Measurements from ENCODE around the gene USP12.

Gene USP12

DNA sequence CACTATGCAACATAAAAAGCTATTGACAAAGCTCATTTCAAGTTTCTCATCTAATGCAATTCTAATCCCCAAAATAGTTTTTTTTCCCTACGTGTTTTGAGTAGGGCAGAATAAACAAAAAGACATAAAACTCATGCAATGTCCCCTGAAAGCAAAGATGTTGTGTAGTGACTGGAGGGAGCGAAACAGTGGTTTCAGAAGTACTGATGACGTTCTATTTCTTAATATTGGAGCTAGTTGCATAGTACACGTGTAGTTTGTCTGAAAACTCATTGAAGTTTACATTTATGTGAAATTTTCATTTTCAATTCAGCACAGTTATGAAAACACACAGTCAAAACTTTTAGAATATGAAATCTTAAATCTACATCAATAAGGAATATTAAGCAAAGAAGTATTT lies 31.6 kb downstream of the USP12 start:
- TF ChIP-seq POLR2AphosphoS5 (IDR thresholded peaks at IDR 0.05; ENCODE audit: low read depth, low read length) (no peak), TAF1 (IDR thresholded peaks at IDR 0.05; ENCODE audit: borderline replicate concordance, insufficient read depth, low read length) (no peak), FOXP2 (optimal IDR thresholded peaks at IDR 0.05; ENCODE audit: borderline replicate concordance, extremely low read depth, extremely low read length, insufficient read depth) (no peak), SIN3A (IDR thresholded peaks at IDR 0.05; ENCODE audit: borderline replicate concordance, insufficient read depth, low read length) (no peak)
- TF ChIP-seq, protein P1, sequence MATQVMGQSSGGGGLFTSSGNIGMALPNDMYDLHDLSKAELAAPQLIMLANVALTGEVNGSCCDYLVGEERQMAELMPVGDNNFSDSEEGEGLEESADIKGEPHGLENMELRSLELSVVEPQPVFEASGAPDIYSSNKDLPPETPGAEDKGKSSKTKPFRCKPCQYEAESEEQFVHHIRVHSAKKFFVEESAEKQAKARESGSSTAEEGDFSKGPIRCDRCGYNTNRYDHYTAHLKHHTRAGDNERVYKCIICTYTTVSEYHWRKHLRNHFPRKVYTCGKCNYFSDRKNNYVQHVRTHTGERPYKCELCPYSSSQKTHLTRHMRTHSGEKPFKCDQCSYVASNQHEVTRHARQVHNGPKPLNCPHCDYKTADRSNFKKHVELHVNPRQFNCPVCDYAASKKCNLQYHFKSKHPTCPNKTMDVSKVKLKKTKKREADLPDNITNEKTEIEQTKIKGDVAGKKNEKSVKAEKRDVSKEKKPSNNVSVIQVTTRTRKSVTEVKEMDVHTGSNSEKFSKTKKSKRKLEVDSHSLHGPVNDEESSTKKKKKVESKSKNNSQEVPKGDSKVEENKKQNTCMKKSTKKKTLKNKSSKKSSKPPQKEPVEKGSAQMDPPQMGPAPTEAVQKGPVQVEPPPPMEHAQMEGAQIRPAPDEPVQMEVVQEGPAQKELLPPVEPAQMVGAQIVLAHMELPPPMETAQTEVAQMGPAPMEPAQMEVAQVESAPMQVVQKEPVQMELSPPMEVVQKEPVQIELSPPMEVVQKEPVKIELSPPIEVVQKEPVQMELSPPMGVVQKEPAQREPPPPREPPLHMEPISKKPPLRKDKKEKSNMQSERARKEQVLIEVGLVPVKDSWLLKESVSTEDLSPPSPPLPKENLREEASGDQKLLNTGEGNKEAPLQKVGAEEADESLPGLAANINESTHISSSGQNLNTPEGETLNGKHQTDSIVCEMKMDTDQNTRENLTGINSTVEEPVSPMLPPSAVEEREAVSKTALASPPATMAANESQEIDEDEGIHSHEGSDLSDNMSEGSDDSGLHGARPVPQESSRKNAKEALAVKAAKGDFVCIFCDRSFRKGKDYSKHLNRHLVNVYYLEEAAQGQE (IDR thresholded peaks at IDR 0.05; ENCODE audit: insufficient read depth in 1 of 2, low read depth in 2 of 2, low read length in 2 of 2): no peak

DNA sequence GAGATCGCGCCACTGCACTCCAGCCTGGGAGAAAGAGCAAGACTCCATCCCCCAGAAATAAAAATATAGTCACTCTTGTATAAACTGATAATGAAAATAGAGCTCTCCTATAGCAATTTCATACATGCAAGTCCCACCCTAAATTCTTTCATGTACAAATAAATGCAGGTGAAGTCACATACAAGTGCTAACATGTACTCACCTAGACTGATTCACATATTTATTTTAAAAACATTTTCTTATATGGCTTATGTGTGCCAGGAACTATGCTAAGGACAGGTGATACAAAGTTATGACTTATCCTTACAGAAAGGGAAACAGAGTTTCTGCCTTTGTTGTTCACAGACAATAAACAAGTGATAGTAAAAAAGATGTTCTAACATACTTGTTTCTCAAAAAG lies 32.0 kb downstream of the USP12 start:
- no peak for TF ChIP-seq SIN3A (IDR thresholded peaks at IDR 0.05; ENCODE audit: borderline replicate concordance, insufficient read depth, low read length)
- TF ChIP-seq FOXP2 (optimal IDR thresholded peaks at IDR 0.05; ENCODE audit: borderline replicate concordance, extremely low read depth, extremely low read length, insufficient read depth): no peak
- TF ChIP-seq, protein P1 (IDR thresholded peaks at IDR 0.05; ENCODE audit: insufficient read depth in 1 of 2, low read depth in 2 of 2, low read length in 2 of 2): no peak
- no peak for TF ChIP-seq POLR2AphosphoS5 (IDR thresholded peaks at IDR 0.05; ENCODE audit: low read depth, low read length)
- TF ChIP-seq TAF1 (IDR thresholded peaks at IDR 0.05; ENCODE audit: borderline replicate concordance, insufficient read depth, low read length): no peak

DNA sequence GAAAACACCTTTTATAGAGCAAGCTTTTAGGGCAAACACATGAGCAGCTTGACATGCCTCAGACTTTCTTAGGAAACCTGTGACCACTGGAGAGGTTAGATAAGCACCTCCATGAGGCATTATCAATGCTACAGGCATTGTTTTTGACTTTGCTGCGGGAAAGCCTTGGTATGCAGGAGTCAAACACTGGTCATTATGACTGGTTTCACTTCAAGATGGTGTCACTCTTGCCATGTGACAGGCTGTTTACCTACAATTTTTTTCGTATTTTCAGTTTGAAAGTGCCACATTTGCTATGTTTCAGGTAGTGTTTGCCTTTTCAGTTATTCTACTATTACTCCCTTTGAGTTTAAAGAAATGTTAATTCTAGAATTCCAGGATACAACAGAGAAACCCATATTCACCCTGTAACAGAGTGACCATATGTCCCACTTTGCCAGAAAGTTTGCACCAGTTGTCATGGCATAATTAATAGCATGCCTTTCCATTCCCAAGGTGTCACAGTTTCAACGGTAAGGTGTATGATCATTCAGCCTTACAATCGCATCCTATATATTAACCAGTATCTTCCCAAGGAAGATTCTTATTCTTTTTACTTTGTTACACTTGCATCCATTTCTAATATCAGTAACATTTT lies 33.0 kb downstream of the USP12 start:
- TF ChIP-seq, protein P1 (IDR thresholded peaks at IDR 0.05; ENCODE audit: insufficient read depth in 1 of 2, low read depth in 2 of 2, low read length in 2 of 2): no peak
- TF ChIP-seq SIN3A (IDR thresholded peaks at IDR 0.05; ENCODE audit: borderline replicate concordance, insufficient read depth, low read length) (no peak), TAF1 (IDR thresholded peaks at IDR 0.05; ENCODE audit: borderline replicate concordance, insufficient read depth, low read length) (no peak)

DNA sequence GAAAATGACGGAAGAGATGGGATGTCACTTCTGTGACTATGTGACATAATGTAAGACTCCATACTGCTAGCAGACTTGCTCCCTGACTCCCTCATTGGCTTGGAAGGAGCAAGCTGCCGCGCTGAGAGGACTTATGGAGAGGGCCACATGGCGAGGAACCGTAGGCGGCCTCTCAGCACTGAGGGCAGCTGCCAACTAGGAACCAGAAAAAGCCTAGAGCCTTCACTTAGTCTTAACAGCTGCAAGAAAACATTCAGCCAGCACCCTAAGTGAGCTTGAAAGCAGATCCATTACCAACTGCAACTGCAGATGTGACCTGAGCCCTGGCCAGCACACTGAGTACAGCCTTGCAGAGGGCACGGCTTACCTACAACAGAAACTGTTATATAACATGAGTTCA lies 33.9 kb downstream of the USP12 start:
- TF ChIP-seq, protein P1 (IDR thresholded peaks at IDR 0.05; ENCODE audit: insufficient read depth in 1 of 2, low read depth in 2 of 2, low read length in 2 of 2): no peak
- TF ChIP-seq FOXP2 (optimal IDR thresholded peaks at IDR 0.05; ENCODE audit: borderline replicate concordance, extremely low read depth, extremely low read length, insufficient read depth) (no peak), SIN3A (IDR thresholded peaks at IDR 0.05; ENCODE audit: borderline replicate concordance, insufficient read depth, low read length) (no peak), POLR2AphosphoS5 (IDR thresholded peaks at IDR 0.05; ENCODE audit: low read depth, low read length) (no peak), TAF1 (IDR thresholded peaks at IDR 0.05; ENCODE audit: borderline replicate concordance, insufficient read depth, low read length) (no peak)

DNA sequence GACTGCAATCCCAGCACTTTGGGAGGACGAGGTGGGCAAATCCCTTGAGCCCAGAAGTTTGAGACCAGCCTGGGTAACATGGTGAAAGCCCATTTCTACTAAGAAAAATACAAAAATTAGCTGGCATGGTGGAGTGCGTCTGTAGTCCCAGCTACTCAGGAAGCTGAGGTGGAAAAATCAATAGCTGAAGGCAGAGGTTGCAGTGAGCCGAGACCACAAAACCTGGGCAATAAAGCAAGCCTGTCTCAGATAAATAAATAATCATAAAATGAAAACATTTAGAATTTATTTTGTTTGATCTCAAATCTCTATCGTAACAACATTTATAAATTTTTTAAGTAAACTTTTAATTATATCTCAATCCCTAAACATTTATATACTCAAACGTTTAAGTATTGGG lies 36.6 kb downstream of the USP12 start:
- TF ChIP-seq POLR2AphosphoS5 (IDR thresholded peaks at IDR 0.05; ENCODE audit: low read depth, low read length) (no peak), TAF1 (IDR thresholded peaks at IDR 0.05; ENCODE audit: borderline replicate concordance, insufficient read depth, low read length) (no peak), SIN3A (IDR thresholded peaks at IDR 0.05; ENCODE audit: borderline replicate concordance, insufficient read depth, low read length) (no peak), FOXP2 (optimal IDR thresholded peaks at IDR 0.05; ENCODE audit: borderline replicate concordance, extremely low read depth, extremely low read length, insufficient read depth) (no peak)
- TF ChIP-seq, protein P1 (IDR thresholded peaks at IDR 0.05; ENCODE audit: insufficient read depth in 1 of 2, low read depth in 2 of 2, low read length in 2 of 2): no peak
